GM21825 (cell line): ENCODE results near the gene UBN1.

Source experiments
- ATAC-seq: cut with Tn5 transposase; IDR thresholded peaks from one replicate; pipeline ENCODE4 v1.9.1; 2021; ENCODE audit warnings: mild to moderate bottlenecking, moderate library complexity; ENCODE audit not compliant: unreplicated experiment

Gene UBN1, protein sequence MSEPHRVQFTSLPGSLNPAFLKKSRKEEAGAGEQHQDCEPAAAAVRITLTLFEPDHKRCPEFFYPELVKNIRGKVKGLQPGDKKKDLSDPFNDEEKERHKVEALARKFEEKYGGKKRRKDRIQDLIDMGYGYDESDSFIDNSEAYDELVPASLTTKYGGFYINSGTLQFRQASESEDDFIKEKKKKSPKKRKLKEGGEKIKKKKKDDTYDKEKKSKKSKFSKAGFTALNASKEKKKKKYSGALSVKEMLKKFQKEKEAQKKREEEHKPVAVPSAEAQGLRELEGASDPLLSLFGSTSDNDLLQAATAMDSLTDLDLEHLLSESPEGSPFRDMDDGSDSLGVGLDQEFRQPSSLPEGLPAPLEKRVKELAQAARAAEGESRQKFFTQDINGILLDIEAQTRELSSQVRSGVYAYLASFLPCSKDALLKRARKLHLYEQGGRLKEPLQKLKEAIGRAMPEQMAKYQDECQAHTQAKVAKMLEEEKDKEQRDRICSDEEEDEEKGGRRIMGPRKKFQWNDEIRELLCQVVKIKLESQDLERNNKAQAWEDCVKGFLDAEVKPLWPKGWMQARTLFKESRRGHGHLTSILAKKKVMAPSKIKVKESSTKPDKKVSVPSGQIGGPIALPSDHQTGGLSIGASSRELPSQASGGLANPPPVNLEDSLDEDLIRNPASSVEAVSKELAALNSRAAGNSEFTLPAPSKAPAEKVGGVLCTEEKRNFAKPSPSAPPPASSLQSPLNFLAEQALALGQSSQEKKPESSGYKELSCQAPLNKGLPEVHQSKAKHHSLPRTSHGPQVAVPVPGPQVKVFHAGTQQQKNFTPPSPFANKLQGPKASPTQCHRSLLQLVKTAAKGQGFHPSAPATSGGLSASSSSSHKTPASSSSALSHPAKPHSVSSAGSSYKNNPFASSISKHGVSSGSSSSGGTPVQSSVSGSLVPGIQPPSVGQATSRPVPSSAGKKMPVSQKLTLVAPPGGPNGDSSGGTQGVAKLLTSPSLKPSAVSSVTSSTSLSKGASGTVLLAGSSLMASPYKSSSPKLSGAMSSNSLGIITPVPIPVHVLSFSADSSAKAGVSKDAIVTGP (N-terminal part only)

DNA sequence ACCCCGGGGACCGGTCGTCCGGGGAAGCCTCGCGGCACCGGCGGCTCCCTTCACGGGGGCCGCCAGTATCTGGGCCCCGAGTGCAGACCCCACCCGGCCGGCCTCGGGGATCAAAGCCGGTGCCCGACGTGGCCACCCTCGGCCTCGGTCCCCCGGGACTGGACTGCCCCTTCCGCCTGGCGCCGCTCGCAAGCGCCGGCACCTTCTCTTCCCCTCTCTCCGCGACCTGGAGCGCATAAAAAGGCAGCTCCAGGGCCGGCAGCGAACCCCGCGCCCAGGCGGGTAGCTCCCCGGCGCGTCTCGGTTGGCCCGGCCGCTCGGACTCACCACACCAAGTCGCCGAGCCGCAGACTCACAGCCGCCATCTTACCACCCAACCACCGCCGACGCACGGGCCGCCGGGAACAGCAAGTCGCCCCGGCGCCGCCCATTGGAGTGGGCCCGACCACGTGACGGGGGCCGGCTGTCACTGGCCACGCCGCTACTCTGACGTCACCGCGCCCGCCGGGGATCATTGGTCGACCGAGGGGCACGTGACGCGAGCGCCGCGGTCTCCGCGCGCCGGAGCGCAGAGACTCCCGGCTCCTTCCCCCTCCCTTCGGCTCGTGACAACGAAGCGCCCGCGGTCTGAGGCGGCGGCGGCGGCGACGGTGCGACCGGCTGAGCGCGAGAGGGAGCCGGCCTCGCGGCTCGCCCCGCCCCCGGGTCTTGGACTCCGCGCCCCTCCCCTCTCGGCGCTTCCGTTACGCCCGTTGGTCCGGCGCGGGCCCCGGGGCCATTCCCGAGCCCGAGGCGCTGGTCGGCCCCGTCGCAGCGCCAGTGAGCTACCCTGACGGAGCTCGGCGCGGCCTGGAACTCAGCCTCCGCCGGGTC is at the start of gene UBN1, which contains the start of gene GLYR1:
Gene UBN1, plus strand, starts transcription at position 581 of the 873 bp plus-strand sequence. CDS start 5,437 bp downstream, outside the sequence.
Gene GLYR1, minus strand, starts transcription at position 388 of the 873 bp plus-strand sequence. Its CDS starts 23 bp downstream, at position 365.
- ATAC-seq, result peak; percentile 88

DNA sequence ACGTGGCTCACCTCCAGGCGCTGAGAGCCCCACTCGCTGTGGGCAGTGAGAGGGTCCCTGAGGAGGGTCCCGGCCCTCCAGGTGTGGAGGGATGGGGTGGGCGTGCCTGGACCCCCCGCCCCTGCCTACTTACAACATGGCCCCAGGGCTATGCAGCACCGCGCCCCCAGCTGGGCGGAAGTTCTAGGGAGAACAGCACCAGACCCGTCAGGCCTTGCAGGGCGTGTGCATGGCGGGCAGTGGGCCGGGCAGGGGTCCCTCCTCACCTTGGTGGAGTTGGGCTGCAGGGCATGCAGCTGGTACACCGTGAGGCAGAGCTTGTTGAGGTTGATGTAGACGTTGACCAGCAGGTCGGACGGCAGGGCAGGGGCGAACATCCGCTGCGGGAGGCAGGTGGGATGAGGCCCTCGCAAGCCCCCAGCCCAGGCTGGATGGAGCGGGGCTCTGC is 49.5 kb upstream of the UBN1 start:
- no peak for ATAC-seq

DNA sequence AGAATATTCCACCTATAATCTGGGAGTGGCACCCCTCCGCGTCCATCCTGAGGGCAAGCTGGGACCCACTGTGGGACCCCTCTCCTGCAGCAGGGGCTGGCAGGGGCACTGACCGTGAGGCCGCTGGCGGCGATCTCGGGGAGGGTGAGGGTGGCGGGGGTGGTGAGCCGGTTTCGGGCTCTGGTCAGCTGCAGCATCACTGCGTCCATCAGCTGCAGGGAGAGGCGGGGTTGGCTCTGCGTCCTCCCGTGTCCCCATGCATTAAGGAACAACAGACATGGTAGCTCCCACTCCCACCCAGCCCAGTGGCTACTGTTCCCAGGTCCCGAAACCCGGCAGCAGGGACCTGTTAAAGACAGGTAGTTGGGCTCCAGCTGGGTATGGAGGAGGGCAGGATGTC is 48.8 kb upstream of the UBN1 start:
- ATAC-seq, result no peak

DNA sequence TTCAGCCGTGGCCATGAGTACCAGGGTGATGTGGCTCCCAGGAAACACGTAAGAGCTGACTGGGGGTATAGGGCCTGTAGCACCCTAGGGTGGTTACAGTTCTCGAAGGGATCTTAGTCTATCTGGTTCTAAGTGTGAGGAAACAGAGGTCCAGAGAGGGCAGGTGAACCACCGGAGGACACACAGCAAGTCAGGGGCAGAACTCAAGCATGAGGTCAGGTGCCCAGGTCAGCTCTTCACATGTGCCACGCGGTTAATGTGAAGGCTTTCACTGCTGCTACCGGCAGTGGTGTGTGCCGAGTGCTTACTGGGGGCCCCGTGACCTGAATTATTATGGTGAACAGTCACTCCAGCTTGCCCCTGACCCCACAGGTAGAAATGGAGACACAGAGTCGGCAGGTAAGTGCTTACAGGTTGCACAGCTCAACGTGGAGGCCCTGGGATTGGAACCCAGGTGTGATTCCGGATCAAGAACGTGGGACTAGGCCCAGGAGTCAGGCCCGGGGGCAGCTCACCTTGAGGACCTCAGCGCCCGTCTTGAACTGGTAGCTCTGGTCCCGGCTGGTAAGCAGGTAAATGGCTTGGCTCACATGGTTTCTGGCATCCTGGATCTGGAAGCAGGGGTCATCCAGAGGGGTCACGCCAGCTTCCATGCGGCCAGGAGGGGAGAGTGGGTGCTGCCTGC is 48.0 kb upstream of the UBN1 start:
- ATAC-seq, result no peak

DNA sequence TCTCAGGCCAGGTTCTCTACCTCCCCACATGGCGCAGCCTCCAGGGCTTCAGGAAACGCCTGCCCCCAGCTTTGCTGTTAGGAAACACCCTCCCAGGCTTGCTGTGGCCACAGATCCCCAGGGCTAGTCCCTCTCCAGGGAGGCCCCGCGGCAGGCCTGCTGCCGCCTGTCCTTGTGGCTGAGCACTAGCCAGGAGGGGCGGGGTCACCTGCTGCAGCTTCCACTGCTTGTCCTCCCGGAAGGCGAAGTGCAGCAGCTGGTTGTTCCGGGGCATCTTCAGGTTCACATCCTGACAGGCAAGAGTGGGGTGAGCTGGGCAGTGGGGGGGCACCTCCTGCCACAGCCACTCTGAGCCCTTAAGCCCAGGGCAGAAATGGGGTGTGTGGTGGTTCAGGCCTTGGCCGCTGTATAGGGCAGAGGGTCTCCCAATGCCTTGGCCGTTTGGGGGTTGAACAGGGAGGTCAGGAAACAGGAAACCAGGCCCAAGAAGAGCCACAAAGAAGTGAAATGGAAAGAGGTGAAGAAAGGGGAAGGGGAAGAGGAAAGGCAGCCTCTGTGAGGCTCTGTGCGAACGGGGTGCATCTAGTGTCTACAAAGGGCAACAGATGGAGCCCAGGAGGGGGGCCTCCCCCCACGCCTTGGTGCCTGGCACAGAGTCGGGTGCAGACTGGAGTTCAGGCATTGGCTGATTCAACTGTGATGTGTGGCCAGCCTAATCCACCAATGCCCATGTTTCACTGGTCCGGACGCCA is 46.8 kb upstream of the UBN1 start:
- no peak for ATAC-seq

DNA sequence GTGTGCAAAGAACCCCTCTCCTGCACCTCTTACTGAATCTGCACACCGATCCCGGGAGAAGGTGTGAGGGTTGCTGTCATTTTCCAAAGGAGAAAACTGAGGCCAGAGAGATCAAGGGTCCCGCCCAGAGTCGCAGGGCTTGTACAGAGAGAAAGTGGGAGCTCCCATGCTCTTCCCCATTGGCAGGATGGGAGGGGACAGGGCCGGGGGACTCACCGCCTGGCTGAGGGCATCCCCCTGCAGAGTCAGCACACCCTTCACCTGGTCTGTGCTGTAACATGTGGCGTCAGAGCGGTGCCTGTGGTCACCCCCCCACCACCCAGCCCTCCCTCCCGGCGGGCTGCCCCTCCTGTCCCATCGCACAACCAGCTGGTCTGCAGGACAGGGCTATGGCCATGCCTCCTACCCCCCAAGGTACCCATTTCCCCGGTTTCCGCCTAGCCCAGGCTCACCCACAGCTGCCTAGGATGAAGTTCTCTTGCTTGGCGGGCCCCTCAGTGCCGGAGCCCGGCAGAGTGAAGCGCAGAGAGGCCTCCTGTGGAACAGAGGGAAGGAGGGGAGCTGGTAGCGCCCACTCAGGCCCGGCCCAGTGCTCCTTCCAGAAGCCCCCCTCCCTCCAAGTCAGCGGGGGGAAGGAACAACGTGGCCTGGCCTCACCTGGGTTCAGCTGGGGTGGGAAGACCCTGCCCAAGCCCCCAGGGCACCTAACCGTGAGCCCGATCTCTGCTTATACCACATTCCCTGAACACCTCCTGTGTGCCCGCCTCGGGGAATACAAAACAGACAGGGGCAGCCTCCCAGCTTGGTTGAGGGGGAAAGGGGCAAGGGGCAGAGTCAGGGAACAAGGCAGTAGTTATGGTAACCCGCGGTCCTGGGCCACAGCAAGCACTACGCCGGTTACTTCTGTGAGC is 46.0 kb upstream of the UBN1 start:
- ATAC-seq, result no peak

DNA sequence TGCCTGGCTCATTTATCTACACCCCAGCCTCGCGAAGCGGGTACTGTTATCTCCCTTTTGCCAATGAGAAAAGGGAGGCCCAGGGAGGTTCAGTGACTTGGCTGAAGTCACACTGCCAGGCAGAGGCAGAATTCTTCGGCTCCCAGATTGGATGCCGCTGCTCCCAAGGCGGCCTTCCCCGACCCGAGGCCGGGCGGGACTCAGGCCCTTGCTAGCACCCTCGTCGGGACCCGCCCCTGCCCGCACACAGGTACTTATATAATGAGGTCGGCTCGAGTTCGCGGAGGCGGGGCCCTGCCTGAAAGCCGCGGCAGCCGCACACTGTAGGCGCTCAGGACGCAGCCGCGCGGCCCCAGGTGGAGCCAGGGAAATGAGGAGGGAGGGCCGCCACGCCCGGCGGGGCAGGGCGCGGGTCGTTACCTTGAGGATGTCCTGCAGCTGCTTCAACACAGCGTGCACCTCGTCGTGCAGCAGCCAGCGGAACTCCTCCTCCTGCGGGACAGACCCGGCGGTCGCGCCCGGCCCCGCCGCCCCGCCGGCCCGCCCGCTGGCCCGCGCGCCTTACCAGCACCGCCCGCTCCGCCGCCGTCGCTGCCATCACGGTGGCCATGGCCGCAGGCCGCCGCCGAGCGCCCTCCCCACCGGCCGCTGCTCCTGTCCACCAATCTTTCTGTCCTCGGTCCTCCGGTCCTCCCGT is 45.2 kb upstream of the UBN1 start, which contains the start of gene ROGDI:
Gene ROGDI, minus strand, starts transcription at position 672 of the 697 bp plus-strand sequence. Its CDS starts 62 bp downstream, at position 610.
- ATAC-seq, result peak; percentile 38

DNA sequence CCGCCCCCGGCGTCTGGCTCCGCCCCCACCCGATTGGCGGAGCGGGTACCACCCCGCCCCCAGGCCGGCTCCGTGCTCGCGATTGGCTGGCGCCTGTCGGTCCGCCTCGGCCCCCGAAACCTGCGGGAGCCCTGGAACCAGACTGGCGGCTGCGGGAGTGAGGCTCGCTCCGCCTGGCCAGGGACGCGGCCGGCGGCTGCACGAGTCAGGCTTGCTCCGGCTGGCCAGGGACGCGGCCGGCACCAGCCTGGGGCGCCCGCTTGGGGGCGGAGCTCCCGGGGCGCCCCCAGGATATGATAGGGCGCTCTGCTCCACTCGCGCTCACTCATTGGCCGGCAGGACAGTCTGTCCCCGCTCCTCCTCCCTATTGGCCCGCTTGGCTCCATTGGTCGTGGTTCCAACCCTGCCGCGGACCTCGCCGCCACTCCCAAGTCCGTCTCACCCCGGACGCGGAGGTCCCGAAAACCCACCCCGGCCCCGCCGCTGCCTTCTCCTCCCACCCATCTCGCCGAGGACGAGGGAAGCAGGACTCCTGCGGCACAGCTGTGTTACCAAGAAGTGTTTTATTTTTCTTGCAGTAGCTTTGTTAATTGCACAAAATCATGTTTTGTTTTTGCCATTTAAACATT is 44.5 kb upstream of the UBN1 start:
- ATAC-seq, result peak; percentile 83

DNA sequence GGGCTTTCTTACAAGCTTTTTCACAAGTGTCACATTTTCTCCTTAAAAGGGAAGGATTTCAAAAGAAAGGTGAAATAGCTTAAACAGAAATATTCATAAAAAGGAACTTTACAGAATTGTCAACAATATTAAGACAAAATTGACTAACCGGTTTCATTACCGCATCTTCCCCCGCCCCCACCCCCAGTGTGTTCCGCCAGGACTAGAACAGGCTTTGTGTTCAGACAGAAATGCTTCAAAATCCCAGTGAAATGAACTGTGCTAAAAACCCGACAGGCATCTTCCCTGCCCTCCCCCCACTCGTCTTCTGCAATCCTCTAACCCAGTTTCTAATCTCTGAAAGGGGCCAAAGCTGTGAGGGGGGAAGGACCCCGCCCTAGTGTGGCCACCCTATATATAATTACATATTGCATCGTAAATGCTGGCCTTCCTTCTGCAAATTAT is 43.9 kb upstream of the UBN1 start:
- ATAC-seq, result no peak

DNA sequence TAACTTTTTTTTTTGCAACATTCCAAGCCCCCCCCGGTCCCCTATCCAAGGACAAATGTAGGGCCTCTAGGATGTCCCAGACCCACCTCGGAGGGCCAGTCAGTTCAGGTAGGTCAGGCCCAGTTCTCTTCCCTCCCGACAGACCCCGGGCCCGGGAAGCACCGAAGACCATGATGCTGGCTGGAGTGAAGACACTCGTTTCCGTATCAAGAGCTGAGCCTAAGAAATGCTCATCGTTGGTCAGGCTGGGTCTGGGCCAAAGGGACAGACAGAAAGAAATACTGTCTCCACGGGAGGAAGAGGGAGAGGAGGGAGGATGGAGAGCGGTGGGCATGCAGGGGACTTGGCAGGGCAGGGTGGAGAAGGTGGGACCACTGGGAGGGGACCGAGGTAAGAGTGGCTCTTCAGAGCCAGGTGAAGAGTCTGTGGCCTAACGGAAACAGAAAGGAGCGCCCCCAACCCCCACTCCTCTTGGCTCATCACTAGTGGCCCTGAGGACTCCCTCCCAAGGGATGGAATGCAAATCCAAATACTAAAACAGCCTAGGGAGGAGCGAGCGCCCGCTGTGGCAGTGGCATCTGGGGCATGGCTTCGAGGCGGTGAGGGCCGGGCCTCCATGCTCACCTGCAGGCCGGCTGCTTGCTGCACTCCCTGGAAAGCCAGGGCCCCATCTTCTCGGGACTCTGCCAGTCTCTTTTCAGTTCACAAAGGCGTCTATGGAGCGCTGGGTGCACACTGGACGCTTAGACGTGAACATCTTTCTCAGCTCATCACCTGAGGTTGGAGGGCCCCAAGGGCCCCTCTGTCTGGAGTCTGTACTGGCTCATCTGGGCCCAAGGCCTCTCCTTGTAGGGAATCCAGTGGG is 43.2 kb upstream of the UBN1 start:
- ATAC-seq, result no peak

DNA sequence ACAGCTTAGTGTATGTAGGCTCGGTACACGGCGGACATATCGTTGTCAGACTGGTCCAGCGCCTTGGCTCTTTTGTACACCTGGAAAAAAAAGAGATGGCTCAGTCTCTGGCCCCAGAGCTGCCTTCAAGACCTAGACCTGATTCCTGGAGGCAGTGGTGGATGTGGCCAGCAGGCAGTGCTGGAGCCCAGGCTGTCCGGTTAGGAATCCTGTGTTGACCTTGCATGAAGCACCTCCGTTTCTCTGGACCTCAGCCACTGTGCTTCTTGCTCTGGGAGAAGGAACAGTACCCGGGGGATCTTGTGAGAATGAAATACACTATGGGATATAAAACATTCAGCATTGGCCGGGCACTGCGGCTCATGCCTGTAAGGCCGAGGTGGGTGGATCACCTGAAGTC is 42.0 kb upstream of the UBN1 start:
- no peak for ATAC-seq

DNA sequence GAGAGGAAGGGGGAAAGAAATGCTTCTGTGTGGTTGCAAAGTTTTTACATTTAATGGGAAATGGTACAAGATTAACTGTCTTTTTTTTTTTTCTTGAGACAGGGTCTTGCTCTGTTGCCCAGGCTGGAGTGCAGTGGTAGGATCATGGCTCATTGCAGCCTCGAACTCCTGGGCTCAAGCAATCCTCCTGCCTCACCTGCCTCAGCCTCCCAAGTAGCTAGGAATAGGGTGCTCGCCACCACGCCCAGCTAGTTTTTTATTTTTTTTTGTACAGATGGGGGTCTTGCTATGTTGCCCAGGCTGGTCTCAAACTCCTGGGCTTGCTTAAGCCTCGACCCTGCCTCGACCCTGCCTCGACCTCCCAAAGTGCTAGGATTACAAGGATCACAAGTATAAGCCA is 41.0 kb upstream of the UBN1 start:
- ATAC-seq, result no peak

DNA sequence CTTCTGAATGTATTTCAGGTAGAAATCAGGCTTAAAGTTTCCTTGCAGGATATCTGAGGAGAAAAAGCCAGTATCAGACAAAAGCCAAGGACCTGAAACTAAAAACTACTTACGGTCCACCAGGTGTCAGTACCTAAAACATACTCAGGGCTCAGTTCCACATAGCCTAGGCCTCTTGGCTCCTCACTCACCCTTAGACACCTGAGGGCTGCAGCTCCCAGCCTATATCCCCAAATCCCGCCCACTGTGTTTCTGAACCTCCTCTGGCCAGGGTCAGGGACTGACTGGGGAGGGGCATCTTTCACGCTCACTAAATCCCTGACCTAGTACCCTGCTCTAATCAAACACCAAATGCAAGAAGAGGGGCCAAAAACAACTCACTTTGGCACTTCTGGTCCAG is 36.0 kb upstream of the UBN1 start:
- no peak for ATAC-seq

DNA sequence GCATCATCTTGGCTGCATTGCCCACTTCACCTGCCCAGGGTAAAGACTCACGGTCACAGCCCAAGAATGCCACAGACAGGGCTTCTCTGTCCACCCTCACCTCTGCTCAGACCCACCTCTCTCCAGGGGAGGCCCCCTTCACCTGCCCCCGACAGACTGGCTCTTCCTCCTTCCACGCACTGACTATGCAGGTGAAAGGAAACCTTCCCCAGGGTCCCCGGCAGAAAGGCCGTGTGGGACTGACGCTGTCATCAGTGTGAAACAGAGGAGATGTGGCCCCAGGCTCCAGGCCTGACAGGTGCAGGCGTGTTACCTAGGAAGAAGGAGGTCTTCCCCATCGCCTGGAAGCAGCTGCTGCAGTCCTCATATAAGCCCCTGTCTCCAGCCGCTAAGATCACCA is 35.5 kb upstream of the UBN1 start:
- no peak for ATAC-seq

DNA sequence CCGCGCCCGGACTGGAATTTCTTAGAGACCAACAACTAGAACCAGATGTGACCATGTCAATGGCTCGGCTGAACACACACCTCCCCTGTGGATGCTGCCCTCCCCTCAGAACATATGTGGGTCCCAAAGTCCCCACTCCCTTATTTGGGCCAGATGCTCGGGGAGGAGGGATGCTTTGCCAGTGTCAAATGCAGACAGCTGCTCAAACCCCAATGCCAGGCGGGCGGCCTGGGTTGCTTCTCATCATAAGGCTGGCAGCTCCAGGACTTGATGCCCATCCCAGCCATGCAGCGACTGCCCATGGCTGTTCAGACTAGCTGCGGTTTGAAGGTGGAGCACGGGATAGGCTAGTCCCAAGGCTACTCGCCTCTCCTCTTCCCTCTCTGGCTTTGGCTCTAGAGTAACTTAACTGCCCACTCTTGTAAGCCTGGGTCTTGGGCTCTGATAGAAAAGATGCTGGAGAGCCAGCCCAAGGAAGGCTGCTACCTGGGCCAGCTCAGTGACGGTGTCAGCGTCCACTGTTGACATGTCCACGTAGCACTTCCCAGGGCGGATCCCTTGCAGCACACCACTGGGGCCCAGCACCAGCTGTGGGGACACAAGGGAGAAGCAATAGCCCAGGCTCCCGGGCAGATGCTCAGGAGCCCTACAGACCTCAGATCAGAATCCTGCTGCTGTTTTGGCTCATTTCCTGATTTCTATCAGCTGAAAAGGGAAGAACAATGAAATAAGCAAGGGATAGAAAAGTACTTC is 33.9 kb upstream of the UBN1 start:
- ATAC-seq, result no peak
